GM12891 (cell line): ENCODE results near the gene YTHDF1.

Experiments used
- DNase-seq: peaks from one replicate; pipeline ENCODE4 v3.0.0; 2011; ENCODE audit warnings: low spot score; ENCODE audit not compliant: insufficient read length
- FAIRE-seq: peaks from 2 replicates; lab custom pipeline; 2011; peaks lifted over from hg19 to GRCh38; lab: Jason Lieb, UNC
- PAX5 ChIP-seq: IDR thresholded peaks from 2 replicates; pipeline ENCODE4 v1.6.1; 2011; ENCODE audit warnings: low read length, moderate library complexity, mild to moderate bottlenecking; ENCODE audit not compliant: insufficient read depth, severe bottlenecking
- POLR2A ChIP-seq: IDR thresholded peaks from 2 replicates; pipeline ENCODE4 v1.6.1; 2011; ENCODE audit warnings: low read depth, low read length, control low read depth
- POLR2AphosphoS5 ChIP-seq: IDR thresholded peaks from 2 replicates; pipeline ENCODE4 v1.6.1; 2011; ENCODE audit warnings: low read depth, low read length, control low read depth
- POU2F2 ChIP-seq: IDR thresholded peaks from 2 replicates; pipeline ENCODE4 v1.6.1; 2011; ENCODE audit warnings: low read depth, mild to moderate bottlenecking, control low read depth, low read length, moderate library complexity
- SPI1 ChIP-seq: IDR thresholded peaks from 2 replicates; pipeline ENCODE4 v1.6.1; 2011; ENCODE audit warnings: low read depth, low read length, control low read depth
- TAF1 ChIP-seq: IDR thresholded peaks from 2 replicates; pipeline ENCODE4 v1.6.1; 2011; ENCODE audit warnings: low read depth, low read length, control low read depth

YTHDF1 gene

GRCh38 chr20:63202021-63202420 is 13.9 kb downstream of the YTHDF1 start:
- TF ChIP-seq POLR2AphosphoS5 = no peak
- TF ChIP-seq PAX5 = no peak
- no peak for TF ChIP-seq POU2F2
- TF ChIP-seq SPI1 = no peak
- TF ChIP-seq POLR2A = no peak
- no peak for TF ChIP-seq TAF1
- FAIRE-seq (no peak), DNase-seq (no peak)

DNA sequence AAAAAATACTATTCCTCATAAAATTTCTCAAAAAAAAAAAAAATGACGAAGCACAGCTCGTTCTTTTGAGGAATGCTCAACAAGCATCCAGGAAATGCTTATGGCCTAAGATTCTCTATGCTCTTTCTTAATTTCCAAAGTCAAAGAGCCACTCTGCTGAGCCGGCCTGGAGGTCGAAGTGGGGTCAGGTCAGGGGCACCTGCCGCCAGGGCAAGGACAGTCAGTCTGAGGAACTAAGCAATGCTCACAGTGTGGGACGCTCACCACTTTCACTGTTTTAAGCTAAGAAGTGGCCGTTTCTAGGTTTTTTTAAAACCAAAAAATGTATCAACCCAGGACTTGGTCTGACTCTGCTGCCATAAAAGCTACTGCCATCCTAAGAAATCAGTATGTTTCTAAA is 17.3 kb downstream of the YTHDF1 start:
- FAIRE-seq (no peak), DNase-seq (no peak)
- no peak for TF ChIP-seq POLR2A
- TF ChIP-seq SPI1 = no peak
- no peak for TF ChIP-seq POLR2AphosphoS5
- TF ChIP-seq PAX5 = no peak
- no peak for TF ChIP-seq POU2F2
- no peak for TF ChIP-seq TAF1

GRCh38 chr20:63196768-63197470 is 19.0 kb downstream of the YTHDF1 start:
- FAIRE-seq (no peak), DNase-seq (no peak)
- no peak for TF ChIP-seq PAX5
- TF ChIP-seq TAF1 = no peak
- no peak for TF ChIP-seq POLR2AphosphoS5
- no peak for TF ChIP-seq SPI1
- no peak for TF ChIP-seq POLR2A
- TF ChIP-seq POU2F2 = no peak

DNA sequence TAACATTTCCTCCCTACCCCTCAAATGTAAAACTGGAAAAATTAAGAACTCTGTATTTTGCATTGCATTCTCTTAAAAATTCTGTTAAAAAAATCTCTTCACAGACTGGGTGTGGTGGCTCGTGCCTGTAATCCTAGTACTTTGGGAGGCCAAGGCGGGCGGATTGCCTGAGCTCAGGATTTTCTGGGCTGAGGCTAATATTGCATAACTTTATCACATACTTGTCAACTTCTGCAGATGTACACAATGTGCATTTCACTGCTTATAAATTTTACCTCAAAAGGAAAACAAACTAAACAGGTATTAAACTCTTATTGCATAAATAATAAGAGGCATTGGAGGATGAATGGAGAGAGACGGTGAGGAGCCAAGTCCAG is 21.1 kb downstream of the YTHDF1 start:
- no peak for TF ChIP-seq POLR2AphosphoS5
- no peak for TF ChIP-seq POLR2A
- no peak for TF ChIP-seq TAF1
- no peak for TF ChIP-seq POU2F2
- TF ChIP-seq SPI1 = no peak
- TF ChIP-seq PAX5 = no peak
- DNase-seq = no peak
- no peak for FAIRE-seq

DNA sequence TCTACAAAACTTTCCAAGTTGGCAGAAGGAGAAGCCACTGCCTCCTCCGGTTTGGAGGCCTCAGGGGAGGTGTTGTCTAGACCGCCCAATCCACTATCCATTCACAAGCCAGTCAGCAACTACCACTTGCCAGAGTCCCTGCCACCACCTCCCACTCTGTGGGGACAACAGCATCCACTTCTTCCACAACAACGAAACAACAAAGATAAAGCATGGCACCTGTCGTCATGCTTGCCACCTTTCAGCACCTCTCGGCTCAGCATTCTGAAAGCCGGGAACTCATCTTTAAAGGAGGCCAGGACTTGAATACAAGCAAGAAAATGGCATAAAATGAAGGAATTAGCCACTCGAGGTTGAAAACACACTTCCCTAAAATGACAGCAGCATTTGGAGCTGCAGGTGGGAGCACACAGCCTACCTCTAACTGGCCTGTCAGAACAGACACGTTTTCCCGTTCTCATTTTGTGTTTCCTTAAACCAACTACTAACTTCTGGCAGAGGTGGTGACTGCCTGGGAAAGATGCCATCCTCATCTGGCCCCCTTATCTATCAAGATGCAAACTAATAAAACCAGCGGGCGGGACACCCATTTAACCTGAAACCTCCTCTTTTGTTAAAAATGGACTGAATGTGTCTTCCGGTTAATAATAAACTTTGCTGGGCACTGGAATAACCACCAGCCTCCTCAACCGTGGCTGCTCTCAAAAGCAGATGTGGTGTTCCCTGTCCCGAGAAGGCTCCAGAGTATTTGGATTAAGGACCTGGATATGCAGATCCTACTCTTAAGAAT is 21.7 kb downstream of the YTHDF1 start:
- DNase-seq (no peak), FAIRE-seq (no peak)
- TF ChIP-seq POU2F2 (no peak), TAF1 (no peak), POLR2A (no peak), PAX5 (no peak), SPI1 (no peak), POLR2AphosphoS5 (no peak)

GRCh38 chr20:63192721-63193120 is 23.2 kb downstream of the YTHDF1 start:
- TF ChIP-seq TAF1 (no peak), POLR2AphosphoS5 (no peak), POLR2A (no peak), SPI1 (no peak), POU2F2 (no peak), PAX5 (no peak)
- no peak for DNase-seq
- no peak for FAIRE-seq

- no peak for DNase-seq
- no peak for TF ChIP-seq TAF1
- TF ChIP-seq POLR2AphosphoS5 = no peak
- TF ChIP-seq SPI1 = no peak
- TF ChIP-seq POLR2A = no peak
- no peak for TF ChIP-seq POU2F2
- TF ChIP-seq PAX5 = no peak
- FAIRE-seq = no peak
These were observed 24.5 kb downstream of the YTHDF1 start for GRCh38 chr20:63191400-63191799.

- TF ChIP-seq TAF1 (no peak), POLR2A (no peak), SPI1 (no peak), POLR2AphosphoS5 (no peak), PAX5 (no peak), POU2F2 (no peak)
- no peak for FAIRE-seq
- DNase-seq = no peak
These were observed 25.1 kb downstream of the YTHDF1 start for GRCh38 chr20:63190828-63191227.
